ENCODE measurements around the gene C5orf63. TPM values are rescaled to one million over a fixed set of nuclear protein-coding genes. Genes with fewer than 3 reads are reported as not detected.

Gene C5orf63
- total and polyA plus RNA-seq, 9 of the 15 experiments (the other 6 are each of a cell fraction or from before 2014, with no cell fraction given) = 1.8 to 24.6 (median 6.2) TPM

DNA sequence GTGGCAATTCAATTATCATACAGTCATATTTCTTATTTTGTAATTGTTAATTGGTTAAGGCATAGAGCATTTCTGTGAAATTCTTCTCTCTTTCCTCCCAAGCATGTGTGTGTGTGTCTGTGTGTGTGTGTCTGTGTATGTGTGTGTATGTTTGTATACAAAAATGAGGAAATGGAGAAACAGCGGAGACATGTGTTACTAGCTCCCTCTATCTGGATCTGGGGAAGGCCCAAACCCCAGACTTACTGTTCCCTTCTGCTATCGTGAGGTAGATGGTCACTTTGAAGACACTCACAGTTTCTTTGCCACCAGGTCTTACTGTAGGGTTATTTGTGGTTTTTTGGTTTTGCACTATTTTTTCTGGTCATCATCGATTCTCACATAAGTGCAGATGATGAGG is 11.4 kb upstream of the C5orf63 start:
- Histone ChIP-seq H3K79me2 (ENCODE audit: control insufficient read depth, insufficient read depth, low read length) (no peaks in the 10 kb centered on the region), H3K27me3 (ENCODE audit: control insufficient read depth in 2 of 2, insufficient read depth in 2 of 2, low read length in 2 of 2) (no peaks in the 10 kb centered on the region; a peak in 1 of 5 replicates), H2AFZ (ENCODE audit: low read depth, low read length) (peak overlapping the region; percentile 59), H3K4me2 (ENCODE audit: insufficient read depth, low read length) (no peak overlapping the region), H3K27ac (ENCODE audit: extremely low read depth, low read depth, low read length) (no peak overlapping the region), H4K20me1 (replicated peaks; ENCODE audit: control insufficient read depth, insufficient read depth, low read length) (no peaks in the 10 kb centered on the region), H3K9ac (ENCODE audit: insufficient read depth in 1 of 2, low read depth in 2 of 2, low read length in 2 of 2) (no peak overlapping the region), H3K36me3 (ENCODE audit: control insufficient read depth, insufficient read depth, low read length) (no peaks in the 10 kb centered on the region), H3K4me1 (replicated peaks in 1 of 2; ENCODE audit: control insufficient read depth in 2 of 2, insufficient read depth in 2 of 2, low read length in 2 of 2) (peaks cover 4 to 10% of the 10 kb centered on the region in 2 experiments; a peak in 3 of 5 replicates), H3K9me1 (ENCODE audit: control insufficient read depth, insufficient read depth, low read length) (no peaks in the 10 kb centered on the region), H3K9me3 (replicated peaks; ENCODE audit: control insufficient read depth, insufficient read depth, low read depth, low read length) (no peaks in the 10 kb centered on the region), H3K4me3 (no peak overlapping the region)
- peak; percentile 78 for ATAC-seq
- intact Hi-C loops (cut with micrococcal nuclease) (loop anchor here (10.0 kb wide), 1 partner anchor 410 kb away; no protein-coding TSS in a partner anchor), in situ Hi-C loops (cut with MboI) (no loop called here)
- POLR2A ChIA-PET = interaction anchor here (0.6 to 1.2 kb wide), 5 partner anchors 10 to 236 kb away, joined by 3 to 6 read pairs (median 3); partner anchors contain the start of gene C5orf63
- peak in 2 of 4 experiments; percentile 33 to 43 for DNase-seq (ENCODE audit: extremely low read depth in 1 of 4, low spot score in 3 of 4)
- peak; percentile 65 for FAIRE-seq
- no TSS peak for BruUV-seq (replicated peaks)
- CTCF ChIA-PET (ENCODE audit: low intra/inter-chr PET ratio) = no interaction called here
- 24% methylated on average over 3 of the region's 3 CpGs for WGBS (ENCODE audit: insufficient coverage, low coverage, missing lambda C conversion rate)
- no peak for TF ChIP-seq TCF7 (IDR thresholded peaks at IDR 0.05; ENCODE audit: borderline replicate concordance)
- 0 out of 2 replicates have a peak, but pooled peaks have one; percentile 11 for TF ChIP-seq SMAD4 (CRISPR knock-in tag; conservative IDR thresholded peaks at IDR 0.05)
- TF ChIP-seq FOXK2 (conservative IDR thresholded peaks at IDR 0.05 in 1 of 2, IDR thresholded peaks at IDR 0.05 in 1 of 2; ENCODE audit: low read depth in 2 of 2) = 0 out of 4 replicates have a peak, but pooled peaks have one; percentile 43 to 56
- TF ChIP-seq E4F1 (CRISPR knock-in tag; IDR thresholded peaks at IDR 0.05; ENCODE audit: borderline replicate concordance) = no peak
- no peak for TF ChIP-seq MIER1 (IDR thresholded peaks at IDR 0.05; ENCODE audit: low read depth)
- no peak for TF ChIP-seq HNRNPUL1 (IDR thresholded peaks at IDR 0.05; ENCODE audit: low read length)
- TF ChIP-seq PTRF (tag; IDR thresholded peaks at IDR 0.05) = no peak
- TF ChIP-seq SMC3 (conservative IDR thresholded peaks at IDR 0.05; ENCODE audit: insufficient read depth, low read depth, low read length) = no peak
- TF ChIP-seq ZNF140 (CRISPR knock-in tag; IDR thresholded peaks at IDR 0.05) = no peak
- TF ChIP-seq, protein P1, sequence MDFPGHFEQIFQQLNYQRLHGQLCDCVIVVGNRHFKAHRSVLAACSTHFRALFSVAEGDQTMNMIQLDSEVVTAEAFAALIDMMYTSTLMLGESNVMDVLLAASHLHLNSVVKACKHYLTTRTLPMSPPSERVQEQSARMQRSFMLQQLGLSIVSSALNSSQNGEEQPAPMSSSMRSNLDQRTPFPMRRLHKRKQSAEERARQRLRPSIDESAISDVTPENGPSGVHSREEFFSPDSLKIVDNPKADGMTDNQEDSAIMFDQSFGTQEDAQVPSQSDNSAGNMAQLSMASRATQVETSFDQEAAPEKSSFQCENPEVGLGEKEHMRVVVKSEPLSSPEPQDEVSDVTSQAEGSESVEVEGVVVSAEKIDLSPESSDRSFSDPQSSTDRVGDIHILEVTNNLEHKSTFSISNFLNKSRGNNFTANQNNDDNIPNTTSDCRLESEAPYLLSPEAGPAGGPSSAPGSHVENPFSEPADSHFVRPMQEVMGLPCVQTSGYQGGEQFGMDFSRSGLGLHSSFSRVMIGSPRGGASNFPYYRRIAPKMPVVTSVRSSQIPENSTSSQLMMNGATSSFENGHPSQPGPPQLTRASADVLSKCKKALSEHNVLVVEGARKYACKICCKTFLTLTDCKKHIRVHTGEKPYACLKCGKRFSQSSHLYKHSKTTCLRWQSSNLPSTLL (IDR thresholded peaks at IDR 0.05) = no peak
- peak; percentile 37 for TF ChIP-seq BRD9 (IDR thresholded peaks at IDR 0.05; ENCODE audit: low read depth, partially characterized antibody)
